Glutamatergic neuron (in vitro differentiated cells): ENCODE results near the gene HOMER1. TPM values are rescaled to one million over a fixed set of nuclear protein-coding genes. Genes with fewer than 3 reads are reported as not detected.

Source experiments
- DNase-seq: peaks from one replicate; pipeline ENCODE4 v3.0.0; 2022
- H3K27ac Mint-ChIP-seq: one replicate; pipeline ENCODE4 v1.8.0; 2020; ENCODE audit warnings: mild to moderate bottlenecking, mixed read lengths, inconsistent platforms; ENCODE audit not compliant: unreplicated experiment
- H3K27me3 Mint-ChIP-seq: one replicate; pipeline ENCODE4 v1.8.0; 2020; ENCODE audit warnings: mild to moderate bottlenecking, moderate library complexity, mixed read lengths, inconsistent platforms; ENCODE audit not compliant: unreplicated experiment
- H3K36me3 Mint-ChIP-seq: one replicate; pipeline ENCODE4 v1.8.0; 2020; ENCODE audit warnings: mild to moderate bottlenecking, mixed read lengths, inconsistent platforms; ENCODE audit not compliant: unreplicated experiment
- H3K4me1 Mint-ChIP-seq: one replicate; pipeline ENCODE4 v1.8.0; 2020; ENCODE audit warnings: mild to moderate bottlenecking, low read depth, mixed read lengths, inconsistent platforms; ENCODE audit not compliant: unreplicated experiment
- H3K4me3 Mint-ChIP-seq: one replicate; pipeline ENCODE4 v1.8.0; 2020; ENCODE audit warnings: mild to moderate bottlenecking, mixed read lengths, inconsistent platforms; ENCODE audit not compliant: unreplicated experiment
- H3K9me3 Mint-ChIP-seq: one replicate; pipeline ENCODE4 v1.8.0; 2020; ENCODE audit warnings: mild to moderate bottlenecking, moderate library complexity, mixed read lengths, inconsistent platforms; ENCODE audit not compliant: unreplicated experiment
- CTCF ChIP-seq: fragments of 200-600 bp; sonication (generic); IDR thresholded peaks from one replicate; pipeline ENCODE4 v1.5.0; 2021; ENCODE audit not compliant: partially characterized antibody, unreplicated experiment
- total RNA-seq: library from RNA; stranded (reverse); fragmentation: NEBNext Ultra II Directional; extraction: Animal tissue kit (Norgen Biotek cat#: 25700); gene quantifications from one replicate; pipeline ENCODE4 v1.2.1, GENCODE V29; 2021; ENCODE audit not compliant: unreplicated experiment

HOMER1 gene
- total RNA-seq, 1 donor from 2014 or later, result 19.7 TPM

DNA sequence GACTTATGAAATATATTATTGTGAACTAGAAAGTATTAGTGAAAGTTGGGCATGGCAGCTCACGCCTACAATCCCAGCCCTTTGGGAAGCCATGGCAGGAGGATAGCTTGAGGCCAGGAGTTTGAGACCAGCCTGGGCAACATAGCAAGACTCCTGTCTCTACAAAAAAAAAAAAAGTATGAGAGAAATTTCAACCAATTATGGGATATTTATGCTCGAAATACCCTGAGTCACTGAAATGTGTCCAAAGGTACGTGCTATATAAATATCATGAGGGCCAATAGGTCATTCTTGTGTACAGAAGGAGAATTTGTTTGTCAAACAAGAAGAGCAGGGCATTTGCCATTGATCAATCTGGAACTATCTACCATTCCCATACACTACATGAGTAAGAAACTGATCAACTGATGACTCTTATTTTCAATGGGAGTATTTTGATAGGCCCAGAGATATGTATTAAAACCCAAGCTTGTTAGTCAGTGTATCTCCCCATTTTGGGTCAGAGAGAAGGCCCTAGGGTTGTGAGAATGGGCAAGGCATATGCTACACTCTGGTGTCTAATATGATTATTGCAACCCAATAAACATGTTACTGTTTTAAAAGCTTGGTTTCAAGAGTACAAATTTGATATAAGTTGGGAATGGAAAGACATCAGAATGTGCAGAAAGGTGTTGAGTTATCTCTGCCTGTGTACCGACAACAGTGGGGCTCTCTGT, 21.7 kb upstream of the HOMER1 start:
- H3K9me3 Mint-ChIP-seq, result no peaks in the 10 kb centered on the region
- H3K4me1 Mint-ChIP-seq, result no peaks in the 10 kb centered on the region
- H3K4me3 Mint-ChIP-seq, result no peak overlapping the region
- no peaks in the 10 kb centered on the region for H3K27me3 Mint-ChIP-seq
- no peak for TF ChIP-seq CTCF
- no peak overlapping the region for H3K27ac Mint-ChIP-seq
- no peaks in the 10 kb centered on the region for H3K36me3 Mint-ChIP-seq
- no peak for DNase-seq

- TF ChIP-seq CTCF, result no peak
- no peaks in the 10 kb centered on the region for H3K27me3 Mint-ChIP-seq
- no peak for DNase-seq
- no peaks in the 10 kb centered on the region for H3K9me3 Mint-ChIP-seq
- no peaks in the 10 kb centered on the region for H3K36me3 Mint-ChIP-seq
- H3K4me3 Mint-ChIP-seq, result no peak overlapping the region
- H3K27ac Mint-ChIP-seq, result no peak overlapping the region
- no peaks in the 10 kb centered on the region for H3K4me1 Mint-ChIP-seq
Observed at GRCh38 chr5:79529110-79529509, 15.2 kb upstream of the HOMER1 start.

- H3K4me1 Mint-ChIP-seq, result no peaks in the 10 kb centered on the region
- no peaks in the 10 kb centered on the region for H3K36me3 Mint-ChIP-seq
- no peak overlapping the region for H3K4me3 Mint-ChIP-seq
- no peak overlapping the region for H3K27ac Mint-ChIP-seq
- no peaks in the 10 kb centered on the region for H3K27me3 Mint-ChIP-seq
- no peak for DNase-seq
- no peak for TF ChIP-seq CTCF
- H3K9me3 Mint-ChIP-seq, result no peaks in the 10 kb centered on the region
Observed at GRCh38 chr5:79527431-79527830, 13.5 kb upstream of the HOMER1 start.

GRCh38 chr5:79526928-79527327, 13.0 kb upstream of the HOMER1 start:
- no peaks in the 10 kb centered on the region for H3K9me3 Mint-ChIP-seq
- no peak overlapping the region for H3K4me3 Mint-ChIP-seq
- no peaks in the 10 kb centered on the region for H3K36me3 Mint-ChIP-seq
- no peak for TF ChIP-seq CTCF
- DNase-seq, result no peak
- H3K27ac Mint-ChIP-seq, result no peak overlapping the region
- H3K27me3 Mint-ChIP-seq, result no peaks in the 10 kb centered on the region
- no peaks in the 10 kb centered on the region for H3K4me1 Mint-ChIP-seq

DNA sequence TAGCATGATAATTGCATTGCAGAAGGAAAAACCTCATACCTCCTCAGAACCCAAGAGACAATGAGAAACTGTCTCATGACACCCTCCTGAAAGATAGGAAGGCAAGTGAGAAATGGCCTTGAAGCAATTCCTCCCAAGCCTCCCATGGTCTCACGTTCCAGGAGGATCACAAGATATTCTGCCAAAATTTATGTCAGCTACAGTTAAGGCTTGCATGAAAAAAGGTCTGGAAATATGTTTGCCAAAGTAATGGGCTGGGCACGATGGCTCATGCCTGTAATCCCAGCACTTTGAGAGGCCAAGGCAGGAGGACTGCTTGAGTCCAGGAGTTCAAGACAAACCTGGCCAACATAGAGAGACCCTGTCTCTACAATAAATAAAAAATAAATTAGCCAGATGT, 12.6 kb upstream of the HOMER1 start:
- Mint-ChIP-seq H3K27ac (no peak overlapping the region), H3K36me3 (no peaks in the 10 kb centered on the region), H3K27me3 (no peaks in the 10 kb centered on the region), H3K4me1 (no peaks in the 10 kb centered on the region), H3K9me3 (no peaks in the 10 kb centered on the region), H3K4me3 (no peak overlapping the region)
- no peak for DNase-seq
- no peak for TF ChIP-seq CTCF
